Endometrial microvascular endothelial cells (primary cell): Measurements from ENCODE around the gene BCOR. TPM values are rescaled to one million over a fixed set of nuclear protein-coding genes. Genes with fewer than 3 reads are reported as not detected.

ENCODE experiments used
- in situ Hi-C: cut with HindIII; loops from 2 replicates; pipeline ENCODE4 v1.10.0; 2017; ENCODE audit warnings: low sequenced_read_pairs, low pct_unique_long_range_greater_than_20kb; ENCODE audit errors: inconsistent ontology term
- total RNA-seq: library from RNA; depleted of rRNA; stranded (reverse); fragments of >200 nt; gene quantifications from one replicate; pipeline ENCODE4 v1.2.3, GENCODE V29; 2015; ENCODE audit errors: inconsistent ontology term

Gene BCOR
- total RNA-seq, 1 donor from 2014 or later, result 14.9 TPM

DNA sequence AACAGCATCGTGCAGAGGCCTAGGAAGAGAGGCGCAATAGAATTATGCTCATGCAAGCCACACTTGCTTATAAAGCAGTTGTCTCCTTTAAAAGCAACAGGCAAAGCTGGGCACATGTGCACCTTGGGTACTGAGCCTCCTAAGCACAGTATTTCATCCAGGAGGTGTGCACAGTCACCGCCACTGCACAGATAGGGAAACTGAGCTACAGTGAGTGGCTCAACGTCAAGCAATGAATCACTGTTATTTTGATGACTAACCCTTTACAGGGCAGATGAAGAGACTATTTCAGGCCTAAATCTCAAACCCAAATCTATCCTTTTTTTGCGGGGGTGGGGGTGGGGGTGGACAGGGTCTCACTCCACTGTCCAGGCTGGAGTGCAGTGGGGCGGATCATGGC is 42.3 kb downstream of the BCOR start:
- in situ Hi-C loops, result no loop called here

- in situ Hi-C loops, result no loop called here
Measured at GRCh38 chrX:40054793-40055192, 43.0 kb downstream of the BCOR start.

- in situ Hi-C loops, result no loop called here
Measured at GRCh38 chrX:40050532-40050931, 47.2 kb downstream of the BCOR start.

- in situ Hi-C loops, result no loop called here
Measured at GRCh38 chrX:40049084-40049641, 48.6 kb downstream of the BCOR start.

DNA sequence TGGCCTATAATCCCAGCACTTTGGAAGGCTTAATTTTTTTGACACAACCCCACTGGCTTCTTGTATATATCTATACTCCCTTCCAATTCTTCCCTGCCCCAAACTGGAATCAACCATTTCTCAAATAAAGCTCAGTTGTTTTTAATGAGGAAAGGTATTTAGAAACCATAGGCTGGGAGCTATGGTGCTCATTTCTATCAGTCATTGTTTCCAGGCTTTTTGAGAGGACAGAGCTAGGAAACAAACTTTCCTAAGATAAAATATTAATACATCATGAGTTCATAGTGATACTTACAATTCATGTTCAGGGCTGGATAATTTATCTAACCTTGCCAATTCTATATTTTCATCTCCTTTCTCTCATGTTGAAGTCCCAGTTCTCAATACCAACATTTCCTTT is 50.3 kb downstream of the BCOR start:
- in situ Hi-C loops, result no loop called here

- in situ Hi-C loops, result no loop called here
Measured at GRCh38 chrX:40043895-40044294, 53.9 kb downstream of the BCOR start.

- in situ Hi-C loops, result no loop called here
Measured at GRCh38 chrX:40041915-40042314, 55.8 kb downstream of the BCOR start.

DNA sequence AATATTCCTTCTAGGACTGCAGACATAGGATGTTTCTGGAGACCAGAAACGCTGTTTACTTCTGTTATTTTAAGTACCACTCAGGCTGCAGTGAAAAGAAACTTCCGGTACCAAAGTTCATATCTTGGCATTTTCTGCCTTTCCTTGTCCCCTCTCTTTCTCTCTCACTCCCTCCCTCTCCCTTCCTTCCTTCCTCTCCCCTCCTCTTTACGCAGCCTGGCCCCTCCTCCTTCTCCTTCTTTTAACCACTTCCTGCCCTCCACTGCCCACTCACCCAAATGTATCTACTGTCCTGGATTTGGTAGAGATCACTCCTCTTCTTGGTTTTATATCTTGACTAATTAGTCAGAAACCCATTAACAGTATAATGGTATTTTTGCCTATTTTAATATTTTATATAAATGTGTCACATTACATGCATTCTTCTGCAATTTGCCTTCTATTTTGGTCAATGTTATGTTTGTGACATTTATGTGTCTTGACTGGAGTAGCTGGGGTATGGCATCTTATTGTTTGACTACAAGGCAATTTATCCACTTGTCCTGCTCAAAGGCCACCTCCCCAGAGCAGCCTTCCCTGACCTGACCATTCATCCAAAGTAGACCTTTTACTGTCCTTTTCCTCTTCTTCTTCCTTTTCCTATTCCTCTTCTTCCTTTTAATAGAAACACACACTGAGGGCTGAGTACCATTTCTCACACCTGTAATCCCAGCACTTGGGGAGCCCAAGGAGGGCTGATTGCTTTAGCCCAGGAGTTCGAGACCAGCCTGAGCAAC is 56.9 kb downstream of the BCOR start:
- in situ Hi-C loops, result no loop called here

DNA sequence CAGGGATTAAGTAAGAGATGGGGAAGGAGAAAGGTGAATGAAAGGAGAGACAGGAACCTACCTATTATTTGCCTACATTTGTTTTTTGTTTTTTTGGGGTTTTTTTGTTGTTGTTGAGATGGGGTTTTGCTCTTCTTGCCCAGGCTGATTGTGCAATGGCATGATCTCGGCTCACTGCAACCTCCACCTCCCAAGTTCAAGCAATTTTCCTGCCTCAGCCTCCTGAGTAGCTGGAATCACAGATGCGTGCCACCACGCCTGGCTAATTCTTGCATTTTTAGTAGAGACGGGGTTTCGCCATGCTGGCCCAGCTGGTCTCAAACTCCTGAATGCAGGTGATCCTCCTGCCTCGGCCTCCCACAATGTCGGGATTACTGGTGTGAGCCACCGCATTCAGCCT is 57.9 kb downstream of the BCOR start:
- in situ Hi-C loops, result no loop called here

DNA sequence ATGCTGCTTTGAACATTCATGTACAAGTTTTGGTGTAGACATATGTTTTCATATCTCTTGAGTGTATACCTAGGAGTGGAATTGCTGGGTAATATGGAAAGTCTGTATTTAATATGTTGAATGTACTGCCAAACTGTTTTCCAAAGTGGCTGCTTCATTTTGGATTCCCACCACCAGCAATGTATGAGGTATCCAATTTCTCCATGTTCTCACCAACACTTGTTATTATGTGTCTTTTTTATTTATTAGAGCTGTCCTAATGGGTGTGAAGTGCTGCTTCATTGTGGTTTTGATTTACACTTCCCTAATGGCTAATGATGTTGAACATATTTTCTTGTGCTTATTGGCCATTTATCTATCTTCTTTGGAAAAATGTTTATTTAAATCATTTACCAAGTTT is 60.4 kb downstream of the BCOR start:
- in situ Hi-C loops, result no loop called here

DNA sequence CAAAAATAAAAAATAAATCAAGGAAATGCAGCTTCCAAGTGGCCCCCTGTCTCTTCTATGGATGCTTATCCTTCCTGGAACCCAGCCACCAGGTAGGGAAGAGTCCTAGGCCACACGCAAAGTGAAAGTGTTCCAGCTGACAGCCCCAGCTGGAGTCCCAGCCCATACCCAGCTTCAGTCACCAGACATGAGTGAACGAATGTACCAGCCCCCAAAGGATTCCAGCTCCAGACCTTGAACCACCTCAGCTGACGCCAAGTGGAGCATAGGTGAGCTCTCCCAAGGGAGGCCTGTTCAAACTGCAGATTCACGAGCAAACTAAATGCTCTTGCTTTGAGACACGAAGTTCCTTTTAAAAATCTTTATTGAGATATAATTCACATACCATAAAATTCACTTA is 62.0 kb downstream of the BCOR start:
- in situ Hi-C loops, result no loop called here

DNA sequence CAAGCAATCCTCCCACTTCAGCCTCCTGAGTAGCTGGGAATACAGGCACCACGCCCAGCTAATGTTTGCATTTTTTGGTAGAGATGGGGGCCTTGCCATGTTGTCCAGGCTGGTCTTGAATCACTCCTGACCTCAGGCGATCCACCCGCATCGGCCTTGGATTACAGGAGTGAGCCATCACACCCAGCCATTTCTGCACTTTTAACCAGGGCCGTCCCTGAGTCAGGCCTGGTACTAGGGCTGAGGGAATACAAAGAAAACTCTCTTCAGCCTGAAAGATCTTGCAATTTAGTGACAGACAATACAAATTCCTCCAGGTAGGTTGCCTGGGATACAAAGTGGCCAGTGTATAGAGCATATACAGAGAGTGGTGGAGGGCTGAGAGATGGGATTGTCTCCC is 65.8 kb downstream of the BCOR start:
- in situ Hi-C loops, result no loop called here

DNA sequence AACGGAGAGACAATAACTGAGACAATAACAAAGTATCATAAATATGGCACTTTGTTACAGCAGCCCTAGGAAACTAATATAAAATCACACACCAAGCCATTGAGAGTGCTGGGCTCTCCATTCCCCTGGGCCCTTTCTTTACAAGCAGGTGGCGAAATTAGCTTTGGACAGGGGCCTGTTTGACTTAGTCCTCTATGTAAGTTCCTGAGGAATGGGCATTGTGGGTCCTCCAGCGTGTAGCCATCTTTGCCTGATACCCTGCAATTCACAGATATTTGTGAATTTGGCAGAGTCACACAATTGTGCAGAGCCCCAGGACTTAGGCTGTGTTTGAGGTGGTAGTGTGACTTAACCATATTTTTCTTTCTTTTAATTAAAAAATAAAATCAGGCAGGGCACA is 67.6 kb downstream of the BCOR start:
- in situ Hi-C loops, result no loop called here

DNA sequence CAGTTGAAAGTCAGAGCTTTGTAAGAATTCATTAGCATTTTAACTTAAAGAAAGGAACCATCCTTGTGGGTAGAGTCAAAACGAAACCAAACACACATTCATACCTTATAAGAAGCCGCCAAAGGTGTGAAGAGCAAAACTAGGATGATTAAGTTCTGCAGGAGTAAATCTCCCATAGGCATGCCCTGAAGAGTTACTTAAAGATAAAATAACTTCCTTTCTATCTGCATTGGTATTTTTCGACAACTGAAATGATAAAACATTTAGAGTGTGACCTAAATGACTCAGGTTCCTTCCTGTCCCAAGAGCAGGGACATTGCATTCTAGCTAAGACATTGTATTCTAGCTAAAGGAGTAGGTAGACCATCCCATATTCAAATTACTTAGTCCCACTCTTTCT is 75.3 kb downstream of the BCOR start:
- in situ Hi-C loops, result no loop called here

GRCh38 chrX:40021647-40022046 is 76.1 kb downstream of the BCOR start:
- in situ Hi-C loops, result no loop called here

DNA sequence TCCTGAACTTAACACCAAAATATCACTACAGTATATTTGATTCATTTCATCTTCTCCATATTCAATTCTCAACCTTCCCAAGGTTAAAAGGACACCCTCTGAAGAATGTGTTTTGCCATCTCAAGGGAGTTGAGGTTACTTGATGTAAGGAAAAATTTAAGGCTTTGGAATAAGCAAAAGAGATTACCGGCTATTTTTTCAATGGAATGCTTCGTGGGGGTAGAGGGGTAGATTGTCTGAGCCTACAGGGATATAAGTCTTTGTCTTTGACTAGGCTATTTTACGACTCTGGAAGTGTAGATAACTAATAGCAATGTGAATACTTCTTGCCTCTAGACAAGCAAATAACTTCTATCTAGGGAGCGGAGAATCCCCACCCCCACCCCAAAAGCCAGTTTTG is 78.2 kb downstream of the BCOR start:
- in situ Hi-C loops, result no loop called here

DNA sequence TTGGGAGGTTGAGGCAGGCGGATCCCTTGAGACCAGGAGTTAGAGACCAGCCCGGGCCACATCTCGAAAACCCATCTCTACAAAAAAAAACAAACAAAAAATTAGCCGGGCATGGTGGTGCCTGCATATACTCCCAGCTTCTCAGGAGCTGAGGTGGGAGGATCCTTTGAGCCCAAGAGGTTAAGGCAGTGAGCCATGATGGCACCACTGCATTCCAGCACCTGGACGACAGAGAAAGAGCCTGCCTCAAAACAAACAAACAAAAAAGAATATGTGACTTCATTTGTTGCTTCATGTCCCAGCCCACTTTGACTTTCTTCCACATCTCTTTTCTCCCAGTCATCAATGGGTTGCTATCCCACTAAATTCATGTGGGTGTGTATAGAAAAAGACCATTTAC is 79.7 kb downstream of the BCOR start:
- in situ Hi-C loops, result no loop called here

DNA sequence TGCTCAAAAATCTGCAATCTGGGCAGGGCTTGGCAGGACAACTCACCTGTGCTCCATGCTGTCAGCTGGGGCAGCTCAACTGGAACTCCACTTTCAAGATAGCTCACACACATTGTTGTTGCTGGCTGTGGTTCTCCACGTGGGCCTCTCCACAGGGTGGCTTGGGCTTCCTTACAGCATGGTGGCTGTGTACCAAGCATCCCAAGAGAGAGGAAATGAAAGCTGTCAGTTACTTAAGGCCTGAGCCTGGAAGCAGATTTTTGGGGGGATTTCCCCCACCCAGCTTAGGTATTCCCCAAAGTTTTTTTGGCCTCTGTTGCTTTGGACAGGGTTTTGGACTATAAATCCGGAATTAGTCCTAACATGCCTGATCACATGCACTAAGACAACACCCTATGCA is 81.0 kb downstream of the BCOR start:
- in situ Hi-C loops, result no loop called here

DNA sequence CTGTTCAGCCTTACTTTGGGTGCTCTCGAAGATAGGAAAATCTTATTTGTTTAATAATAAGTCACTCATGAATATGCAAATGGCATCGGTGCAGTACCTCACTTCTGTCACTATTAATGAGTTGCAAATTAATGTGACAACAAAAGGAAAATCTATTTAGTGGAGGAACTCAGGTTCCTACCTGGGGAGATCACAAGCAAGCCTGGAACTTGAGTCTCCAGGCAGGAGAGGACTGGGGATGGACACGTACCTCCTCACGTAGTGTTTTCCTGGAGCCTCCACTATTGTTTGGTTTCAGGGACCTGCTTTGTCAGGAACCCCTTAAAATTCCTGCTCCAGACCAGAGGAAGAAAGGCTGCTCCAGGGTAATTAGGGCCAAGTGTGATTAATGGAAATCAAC is 82.1 kb downstream of the BCOR start:
- in situ Hi-C loops, result no loop called here

DNA sequence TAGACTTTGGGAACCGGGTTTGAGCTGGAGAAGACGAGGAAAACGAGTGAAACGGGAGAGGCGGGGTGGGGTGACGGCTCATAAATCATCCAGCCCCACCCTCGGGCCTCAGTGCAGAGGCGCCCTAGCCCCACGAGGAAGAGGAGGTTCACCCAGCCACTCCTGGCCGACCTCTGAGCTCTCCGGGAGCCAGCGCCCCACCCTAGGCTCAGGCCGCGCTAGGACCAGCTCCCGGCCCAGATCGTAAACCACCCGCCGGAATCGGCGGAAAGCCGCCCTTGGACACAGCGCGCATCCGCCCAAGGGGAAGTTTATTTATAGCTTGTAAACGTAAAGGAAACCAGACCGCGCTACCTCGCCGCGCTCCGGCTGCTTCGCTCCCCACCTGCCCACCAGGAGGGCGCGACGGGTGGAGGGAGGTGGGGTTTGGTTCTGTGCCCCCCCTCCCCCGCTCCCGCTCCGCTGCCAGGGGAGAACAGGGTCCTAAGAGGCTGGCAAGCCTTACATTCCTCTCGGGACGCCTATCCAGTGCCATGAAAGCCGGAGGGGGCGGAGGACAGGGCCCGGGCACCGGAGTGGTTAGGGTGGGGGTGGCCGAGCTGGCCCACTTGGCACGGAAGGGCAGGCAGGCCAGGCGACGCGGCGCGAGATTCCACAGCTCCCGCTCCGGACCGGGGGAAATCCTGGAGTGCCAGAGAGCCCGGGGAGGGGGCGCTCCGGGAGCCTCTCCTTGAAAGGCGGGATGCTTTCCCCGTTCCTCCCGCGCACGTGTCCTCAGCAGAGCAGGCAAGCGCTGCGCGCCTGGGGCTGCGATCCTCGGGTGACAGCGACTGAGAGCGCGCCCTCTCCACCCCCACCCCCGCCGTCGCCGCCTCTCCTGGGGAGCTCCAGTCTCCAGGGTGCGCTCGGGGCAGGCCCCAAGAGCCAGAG is 84.2 kb downstream of the BCOR start:
- in situ Hi-C loops, result no loop called here
